Urinary bladder (tissue), 4 donors: ENCODE data around the gene DUSP15. TPM values are rescaled to one million over a fixed set of nuclear protein-coding genes. Genes with fewer than 3 reads are reported as not detected.
A peak's percentile ranks its signal among the peaks of the same experiment; 100 is the strongest.

Experiments
- DNase-seq: peaks from one replicate; pipeline ENCODE4 v3.0.0-alpha.2; 2015; ENCODE audit errors: extremely low spot score
- H3K27ac ChIP-seq: one replicate; pipeline ENCODE4 v1.5.1; 2013; ENCODE audit warnings: low read depth, mild to moderate bottlenecking, moderate library complexity
- H3K36me3 ChIP-seq: one replicate; pipeline ENCODE4 v1.6.1; 2013; ENCODE audit warnings: mild to moderate bottlenecking, moderate library complexity; ENCODE audit not compliant: insufficient read depth
- H3K4me1 ChIP-seq: one replicate; pipeline ENCODE4 v1.6.1; 2013; ENCODE audit warnings: mild to moderate bottlenecking, moderate library complexity; ENCODE audit not compliant: insufficient read depth
- H3K4me3 ChIP-seq: one replicate; pipeline ENCODE4 v1.5.1; 2013; ENCODE audit warnings: low read depth, low read length
- WGBS: extraction: QIAGEN DNeasy Blood & Tissue Kit; methylation state at CpG from one replicate; pipeline ENCODE4 v1.1.7; 2013; 5-methylcytosine and 5-hydroxymethylcytosine counted together
- polyA plus RNA-seq: library from polyadenylated mRNA; stranded (reverse); fragments of 200-250 nt; gene quantifications from one replicate; pipeline ENCODE4 v1.2.3, GENCODE V29; 2013
- total RNA-seq: library from RNA; depleted of rRNA; stranded (reverse); fragments of >200 nt; gene quantifications from one replicate; pipeline ENCODE4 v1.2.3, GENCODE V29; 2014
- donor health status: healthy with polysubstance abuse.
- donor health status: healthy.

Gene DUSP15
- total and polyA plus RNA-seq, 2 donors = 1.4 to 4.0 TPM

DNA sequence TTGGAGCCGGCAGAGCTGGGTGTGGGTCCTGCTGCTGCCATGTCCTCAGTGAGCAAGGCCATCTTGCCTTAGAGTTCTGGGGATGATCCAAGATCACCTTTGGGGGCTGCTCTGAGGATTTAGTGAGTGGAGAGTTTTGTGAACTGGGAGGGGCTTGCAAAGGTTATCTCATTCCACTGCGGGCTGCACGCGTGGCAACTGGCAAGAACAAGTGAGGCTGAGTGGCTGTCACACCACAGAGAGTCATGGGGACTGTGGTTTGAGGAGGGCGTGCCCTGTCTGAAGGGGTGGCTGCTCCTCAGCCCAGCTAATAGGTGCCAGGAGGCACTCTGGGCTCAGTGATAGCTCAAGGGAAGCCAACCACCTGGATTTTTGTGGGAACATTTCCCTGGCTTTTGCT, 37.7 kb upstream of the DUSP15 start:
- no peak overlapping the region for H3K4me3 ChIP-seq
- H3K36me3 ChIP-seq = no peaks in the 10 kb centered on the region
- no peak for DNase-seq
- H3K27ac ChIP-seq = no peak overlapping the region
- WGBS = 65% methylated on average over 5 of the region's 5 CpGs
- no peaks in the 10 kb centered on the region for H3K4me1 ChIP-seq

DNA sequence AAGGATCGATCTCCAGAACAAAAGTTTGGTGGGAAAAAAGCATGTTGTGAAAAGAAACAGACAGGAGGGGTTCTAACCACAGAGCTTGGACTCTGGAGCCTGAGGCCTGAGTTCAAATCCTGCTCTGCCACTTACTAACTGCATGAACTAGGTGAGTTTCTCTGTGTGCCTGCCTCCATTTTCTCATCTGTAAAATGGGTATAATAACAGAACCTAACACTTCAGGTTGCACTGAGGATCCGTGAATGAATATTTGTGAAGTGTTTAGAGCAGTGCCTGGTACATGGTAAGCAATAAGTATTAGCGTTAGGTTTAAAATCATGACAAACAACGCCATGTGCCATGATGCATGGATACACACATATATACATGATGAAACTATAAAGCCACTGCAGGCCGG, 36.7 kb upstream of the DUSP15 start:
- no peaks in the 10 kb centered on the region for H3K36me3 ChIP-seq
- no peaks in the 10 kb centered on the region for H3K4me1 ChIP-seq
- WGBS = 91% methylated on average over 5 of the region's 5 CpGs
- H3K4me3 ChIP-seq = no peak overlapping the region
- DNase-seq = no peak
- H3K27ac ChIP-seq = no peak overlapping the region

DNA sequence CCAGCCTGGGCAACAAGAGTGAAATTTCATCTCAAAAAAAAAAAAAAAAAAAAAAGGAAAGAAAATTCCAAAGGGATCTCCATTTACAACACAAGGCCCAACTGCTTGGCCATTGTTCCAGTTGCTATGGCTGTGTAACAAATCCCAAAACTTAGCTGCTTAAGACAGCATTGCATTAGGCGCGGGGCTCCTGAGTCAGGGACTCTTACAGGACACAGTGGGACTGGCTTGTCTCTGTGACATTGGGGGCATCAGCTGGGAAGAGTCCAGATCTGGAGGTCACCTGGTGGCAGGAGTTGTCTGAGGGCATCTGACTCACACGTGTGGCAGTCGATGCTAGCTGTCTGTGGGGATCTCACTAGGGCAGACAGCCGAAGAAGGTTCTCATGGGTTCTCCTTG, 35.7 kb upstream of the DUSP15 start:
- Histone ChIP-seq H3K36me3 (no peaks in the 10 kb centered on the region), H3K4me3 (no peak overlapping the region), H3K4me1 (no peaks in the 10 kb centered on the region), H3K27ac (no peak overlapping the region)
- no peak for DNase-seq
- 69% methylated on average over 5 of the region's 5 CpGs for WGBS

DNA sequence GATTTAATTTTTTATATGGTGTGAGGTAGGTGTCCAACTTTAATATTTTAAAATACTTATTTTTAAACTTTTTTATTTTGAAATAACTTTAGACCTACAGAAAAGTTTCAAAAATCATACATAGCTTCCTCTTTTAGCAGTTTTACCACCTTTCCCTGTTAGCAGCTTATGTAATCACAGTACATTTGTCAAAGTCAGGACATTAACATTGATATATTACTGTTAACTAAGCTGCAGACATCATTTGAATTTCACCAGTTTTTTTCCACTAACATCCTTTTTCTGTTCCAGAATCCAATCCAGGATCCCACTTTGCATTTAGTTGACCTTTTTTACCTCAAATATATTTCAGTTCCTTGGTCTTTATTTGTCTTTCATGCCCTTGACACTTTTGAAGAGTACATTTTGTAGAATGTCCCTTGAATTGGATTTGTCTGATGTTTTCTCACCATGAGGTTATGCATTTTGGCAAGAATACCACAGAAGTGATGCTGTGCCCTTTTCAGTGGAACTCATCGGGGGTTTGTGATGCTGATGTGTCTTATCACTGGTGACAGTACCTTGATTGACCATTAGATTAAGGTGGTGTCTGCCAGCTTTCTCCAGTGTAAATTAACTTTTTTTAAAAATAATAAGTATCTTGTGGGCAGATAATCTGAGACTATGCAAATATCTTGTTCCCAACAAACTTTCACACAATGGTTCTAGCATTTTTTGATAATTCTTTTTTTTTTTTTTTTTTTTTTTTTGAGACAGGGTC, 33.5 kb upstream of the DUSP15 start:
- no peak for DNase-seq
- 76% methylated on average over 1 of the region's 1 CpG for WGBS

DNA sequence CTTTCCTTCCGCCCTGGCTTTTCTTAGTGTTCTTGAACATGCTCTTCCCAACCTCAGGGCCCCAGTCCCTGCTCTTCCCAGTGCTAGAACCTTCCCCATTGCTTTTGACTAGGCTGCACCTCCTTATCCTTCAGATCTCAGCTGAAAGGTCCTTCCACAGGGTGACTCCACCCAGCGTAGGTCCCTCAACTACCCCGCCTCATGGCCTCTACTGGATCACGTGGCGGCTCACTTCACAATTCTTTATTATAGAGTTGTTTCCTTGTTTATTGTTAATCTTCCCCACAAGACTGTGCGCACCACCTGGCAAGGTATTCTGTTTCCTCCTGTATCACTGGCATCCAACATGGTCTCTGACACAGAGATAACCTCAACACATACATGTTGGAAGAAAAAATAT, 31.3 kb upstream of the DUSP15 start:
- no peaks in the 10 kb centered on the region for H3K36me3 ChIP-seq
- H3K27ac ChIP-seq = no peak overlapping the region
- DNase-seq = no peak
- no peak overlapping the region for H3K4me3 ChIP-seq
- WGBS = 89% methylated on average over 6 of the region's 6 CpGs
- H3K4me1 ChIP-seq = no peaks in the 10 kb centered on the region

More for the DNA sequence above, 33.5 kb upstream of the DUSP15 start:
- Histone ChIP-seq H3K27ac (no peak overlapping the region), H3K36me3 (no peaks in the 10 kb centered on the region), H3K4me3 (no peak overlapping the region), H3K4me1 (no peaks in the 10 kb centered on the region)

DNA sequence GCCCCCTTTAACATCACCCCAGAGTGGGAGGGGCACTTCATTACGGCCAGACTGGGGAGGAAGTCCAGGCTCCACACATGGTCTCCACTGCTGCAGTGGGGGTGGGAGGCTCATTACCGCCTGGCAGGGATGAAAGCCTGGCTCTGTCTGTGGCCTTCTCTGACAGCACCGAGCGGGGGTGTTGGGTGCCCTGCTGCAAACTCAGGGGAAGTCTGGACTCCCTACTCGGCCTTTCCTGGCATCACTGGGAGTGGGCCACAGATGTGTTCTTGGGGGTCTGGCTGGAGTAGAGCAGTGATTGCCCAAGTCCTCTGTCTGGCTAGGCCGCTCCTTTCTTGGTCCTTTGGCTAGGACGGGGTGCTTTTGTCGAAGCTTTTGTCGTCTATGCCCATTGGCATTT, 27.2 kb upstream of the DUSP15 start:
- WGBS = 72% methylated on average over 9 of the region's 9 CpGs

DNA sequence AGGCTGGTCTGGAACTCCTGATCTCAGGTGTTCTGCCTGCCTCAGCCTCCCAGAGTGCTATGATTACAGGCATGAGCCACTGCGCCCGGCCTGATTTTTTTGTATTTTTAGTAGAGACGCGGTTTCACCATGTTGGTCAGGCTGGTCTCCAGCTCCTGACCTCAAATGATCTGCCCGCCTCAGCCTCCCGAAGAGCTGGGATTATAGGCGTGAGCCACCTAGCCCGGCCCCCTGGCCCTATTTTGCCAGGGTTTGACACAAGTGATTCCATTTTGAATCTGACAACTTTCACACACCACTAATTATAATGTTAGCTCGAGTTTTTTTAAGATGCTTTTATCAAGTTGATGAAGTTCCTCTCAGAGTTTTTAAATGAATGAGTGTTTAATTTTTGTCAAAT, 25.7 kb upstream of the DUSP15 start:
- WGBS = 93% methylated on average over 9 of the region's 9 CpGs
- Histone ChIP-seq H3K27ac (no peak overlapping the region), H3K36me3 (no peaks in the 10 kb centered on the region), H3K4me3 (no peak overlapping the region), H3K4me1 (no peaks in the 10 kb centered on the region)
- DNase-seq = no peak

More for the DNA sequence above, 27.2 kb upstream of the DUSP15 start:
- no peak overlapping the region for H3K27ac ChIP-seq
- no peaks in the 10 kb centered on the region for H3K4me1 ChIP-seq
- H3K36me3 ChIP-seq = no peaks in the 10 kb centered on the region
- DNase-seq = no peak
- no peak overlapping the region for H3K4me3 ChIP-seq

DNA sequence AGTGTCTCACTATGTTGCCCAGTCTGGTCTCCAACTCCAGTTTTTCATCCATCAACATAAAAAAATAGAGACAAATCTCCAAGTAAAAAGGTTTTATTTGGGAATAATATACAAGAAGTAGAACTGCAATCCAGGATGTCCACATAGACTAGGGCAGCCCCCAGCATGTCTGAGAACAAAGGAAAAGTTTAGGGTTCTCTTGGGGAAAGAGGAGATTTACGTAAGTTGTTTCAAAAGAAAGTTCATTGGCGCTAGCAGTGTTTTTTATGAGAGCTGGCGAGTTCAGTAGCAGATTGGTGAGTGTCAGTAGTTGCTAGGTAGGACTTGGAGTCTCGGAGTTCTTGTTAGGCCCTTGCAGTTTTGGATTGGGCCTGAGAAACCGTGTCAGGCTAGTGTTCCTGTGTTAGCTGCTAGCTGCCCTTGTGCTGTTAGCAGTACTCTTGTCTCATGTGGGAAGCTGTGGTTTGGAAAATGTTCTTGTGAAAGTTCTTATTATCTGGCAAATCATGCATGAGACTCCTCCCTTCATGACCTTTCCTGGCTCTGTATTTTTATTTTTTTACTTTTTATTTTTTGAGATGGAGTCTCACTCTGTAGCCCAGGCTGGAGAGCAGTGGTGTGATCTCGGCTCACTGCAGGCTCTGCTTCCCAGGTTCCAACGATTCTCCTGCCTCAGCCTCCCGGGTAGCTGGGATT, 24.8 kb upstream of the DUSP15 start:
- Histone ChIP-seq H3K36me3 (no peaks in the 10 kb centered on the region), H3K4me3 (no peak overlapping the region), H3K4me1 (no peaks in the 10 kb centered on the region), H3K27ac (no peak overlapping the region)
- WGBS = 46% methylated on average over 8 of the region's 8 CpGs
- no peak for DNase-seq

DNA sequence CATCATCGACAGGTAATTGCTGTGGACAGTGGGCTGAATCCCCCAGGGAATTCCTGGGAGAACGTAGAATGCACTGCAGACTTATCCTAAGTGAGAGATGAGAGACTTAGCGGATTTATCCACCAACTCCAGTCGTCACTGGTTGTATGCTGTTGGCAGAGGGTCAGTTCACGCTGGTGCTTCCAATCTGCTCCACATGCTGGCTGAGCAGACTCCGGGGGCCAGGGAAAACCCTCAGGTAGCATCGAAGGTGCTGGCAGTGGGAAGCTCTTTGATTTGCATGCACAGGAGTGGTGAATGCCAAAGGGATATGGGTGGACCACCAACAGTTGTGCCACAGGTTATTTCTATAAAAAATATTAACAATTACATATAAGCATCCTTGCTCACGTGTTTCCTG, 20.3 kb upstream of the DUSP15 start:
- Histone ChIP-seq H3K27ac (no peak overlapping the region), H3K4me1 (no peaks in the 10 kb centered on the region), H3K4me3 (no peak overlapping the region), H3K36me3 (no peaks in the 10 kb centered on the region)
- DNase-seq = no peak
- WGBS = 57% methylated on average over 8 of the region's 8 CpGs

DNA sequence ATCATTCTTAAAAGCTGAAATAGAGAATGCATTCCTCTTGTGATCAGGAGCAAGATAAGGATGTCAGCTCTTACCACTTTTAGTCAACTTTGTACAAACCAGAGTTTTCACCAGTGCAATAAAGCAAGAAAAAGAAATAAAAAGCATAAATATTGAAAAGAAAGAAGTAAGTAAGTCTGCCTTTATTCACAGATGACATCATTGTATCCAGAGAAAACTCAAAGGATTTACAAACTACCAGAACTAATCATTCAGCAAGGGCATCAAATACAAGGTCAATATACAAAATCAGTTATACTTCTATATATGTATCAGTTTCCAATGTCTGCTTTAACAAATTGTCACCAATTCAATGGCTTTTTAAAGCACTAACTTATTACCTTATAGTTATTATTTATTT, 13.5 kb upstream of the DUSP15 start:
- Histone ChIP-seq H3K36me3 (no peaks in the 10 kb centered on the region), H3K4me3 (no peak overlapping the region), H3K4me1 (no peaks in the 10 kb centered on the region), H3K27ac (no peak overlapping the region)
- DNase-seq = no peak

DNA sequence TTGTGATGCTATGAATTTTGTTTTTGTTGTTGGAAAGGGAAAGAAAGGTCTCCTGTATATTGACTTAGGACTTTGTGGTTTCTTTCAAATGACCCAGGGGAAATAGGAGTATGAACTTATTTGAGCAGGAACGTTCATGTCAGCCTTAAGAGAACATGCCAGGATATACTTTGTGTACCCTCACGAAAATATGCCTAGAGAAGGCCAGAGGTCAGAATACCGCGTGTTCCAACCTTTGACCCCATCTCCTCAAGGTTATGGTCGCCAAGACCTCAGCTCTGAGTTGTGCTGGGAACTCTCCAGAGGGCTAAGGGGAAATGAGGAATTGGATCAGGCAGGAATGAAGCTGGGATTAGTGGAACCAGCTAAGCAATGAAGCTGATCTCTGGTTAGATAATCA, 11.6 kb upstream of the DUSP15 start:
- Histone ChIP-seq H3K4me3 (no peak overlapping the region), H3K4me1 (no peaks in the 10 kb centered on the region), H3K27ac (no peak overlapping the region), H3K36me3 (no peaks in the 10 kb centered on the region)
- 62% methylated on average over 5 of the region's 5 CpGs for WGBS
- DNase-seq = no peak

DNA sequence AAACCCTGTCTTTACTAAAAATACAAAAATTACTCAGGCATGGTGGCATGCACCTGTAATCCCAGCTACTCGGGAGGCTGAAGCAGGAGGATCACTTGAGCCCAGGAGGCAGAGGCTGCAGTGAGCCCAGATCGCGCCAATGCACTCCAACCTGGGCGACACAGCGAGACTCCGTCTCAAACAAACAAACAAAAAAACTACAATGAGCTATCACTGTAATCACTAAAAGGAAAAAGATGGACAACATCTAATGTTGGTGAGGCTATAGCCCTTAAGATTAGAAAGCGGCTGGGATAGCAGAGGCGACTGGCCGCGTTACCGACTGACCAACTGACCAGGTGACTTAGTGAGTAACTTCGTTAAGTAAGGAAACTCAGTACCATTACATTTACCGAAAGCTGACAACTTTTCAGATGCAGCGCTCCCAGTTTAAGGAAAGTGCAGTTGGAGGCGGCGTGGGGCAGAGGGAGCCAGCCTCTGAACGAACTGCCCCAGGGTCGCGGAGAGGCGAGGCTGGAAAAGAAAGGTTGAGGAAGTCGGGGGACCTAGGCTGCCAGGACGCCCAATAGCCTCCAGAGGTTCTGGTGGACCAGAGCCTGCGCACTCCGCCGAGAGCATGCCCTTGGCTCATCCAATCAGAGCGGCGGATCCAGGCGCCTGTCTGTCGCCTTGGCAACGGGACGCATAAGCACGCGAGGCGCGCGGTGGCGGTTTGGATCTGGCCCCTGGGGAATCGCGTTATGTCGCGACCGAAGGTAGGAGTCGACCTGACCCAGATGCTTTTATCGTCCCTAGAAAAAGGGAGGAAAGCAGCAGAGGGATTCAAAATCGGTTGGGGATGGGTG, 9.0 kb upstream of the DUSP15 start:
- Histone ChIP-seq H3K4me1 (no peaks in the 10 kb centered on the region), H3K36me3 (no peaks in the 10 kb centered on the region), H3K27ac (no peak overlapping the region), H3K4me3 (peak overlapping the region; percentile 48)
- DNase-seq = peak; percentile 91
- WGBS = 7% methylated on average over 45 of the region's 45 CpGs

DNA sequence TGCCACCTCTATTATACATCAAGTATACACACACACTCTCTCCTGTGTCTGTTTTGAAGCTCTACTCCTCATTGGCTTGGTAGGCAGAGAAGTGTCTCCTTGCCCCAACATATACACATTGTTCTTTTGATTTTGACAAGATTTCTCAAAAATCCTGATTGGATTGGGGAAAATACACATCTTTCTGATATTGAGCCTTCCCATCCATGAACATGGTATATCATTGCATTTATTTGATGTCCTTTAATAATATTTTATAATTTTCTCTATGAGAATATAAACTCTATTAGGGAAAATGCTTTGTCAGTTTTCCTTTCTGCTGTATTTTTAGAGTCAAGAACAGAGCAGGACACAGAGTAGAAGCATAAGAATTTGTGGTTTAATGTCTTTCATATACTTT, 7.4 kb upstream of the DUSP15 start:
- no peaks in the 10 kb centered on the region for H3K4me1 ChIP-seq
- no peaks in the 10 kb centered on the region for H3K36me3 ChIP-seq
- no peak overlapping the region for H3K27ac ChIP-seq
- no peak overlapping the region for H3K4me3 ChIP-seq
- no peak for DNase-seq

DNA sequence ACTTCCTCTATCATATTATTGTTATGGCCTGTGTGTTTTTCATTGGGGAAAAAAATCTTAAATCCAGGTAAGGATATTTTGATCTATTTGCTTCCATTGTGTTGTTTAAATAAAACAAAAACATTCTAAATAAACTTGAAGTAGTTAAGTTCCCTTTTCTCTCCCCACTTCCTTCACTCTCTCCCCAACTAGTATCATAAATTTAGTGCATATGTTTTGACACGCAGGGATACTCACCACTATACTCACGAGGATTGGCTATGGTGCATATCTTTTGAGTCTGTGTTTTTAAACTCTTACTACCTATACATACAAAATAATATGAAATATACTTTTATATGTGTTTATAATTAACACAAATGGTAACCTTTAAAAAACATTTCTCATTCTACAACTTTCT, 5.3 kb upstream of the DUSP15 start:
- H3K27ac ChIP-seq = no peak overlapping the region
- no peaks in the 10 kb centered on the region for H3K36me3 ChIP-seq
- H3K4me3 ChIP-seq = no peak overlapping the region
- 69% methylated on average over 2 of the region's 2 CpGs for WGBS
- DNase-seq = no peak
- no peaks in the 10 kb centered on the region for H3K4me1 ChIP-seq
